Left ventricle myocardium superior (tissue), 1 donor: ENCODE measurements around the gene ISG15. TPM values are rescaled to one million over a fixed set of nuclear protein-coding genes. Genes with fewer than 3 reads are reported as not detected.

ENCODE experiments used
- ATAC-seq: fragments of 200-7000 bp; cut with Tn5 transposase; one replicate; pipeline ENCODE4 v1.9.1; 2020; ENCODE audit warnings: mild to moderate bottlenecking, moderate library complexity
- DNase-seq: peaks from one replicate; pipeline ENCODE4 v3.0.0-alpha.2; 2020
- intact Hi-C: fragments of 100-400 bp; cut with micrococcal nuclease; formaldehyde crosslinking; loops from one replicate; pipeline ENCODE4 v1.11.0; 2022
- total RNA-seq: library from RNA; stranded (reverse); fragmentation: NEBNext Ultra II Directional; extraction: Animal tissue kit (Norgen Biotek cat#: 25700); gene quantifications from one replicate; pipeline ENCODE4 v1.2.1, GENCODE V29; 2021
- donor health status: DM: no; HTN: yes; CAD: no; lungs with severe emphysema.

ISG15 gene
- total RNA-seq, 1 donor from 2014 or later = 16.4 TPM

- DNase-seq (no peak), ATAC-seq (no peak)
- intact Hi-C loops = no loop called here
These were observed 26.0 kb downstream of the ISG15 start for GRCh38 chr1:1039145-1039910.

GRCh38 chr1:1040004-1040991 is 27.0 kb downstream of the ISG15 start:
- intact Hi-C loops = no loop called here
- ATAC-seq (peak; percentile 87), DNase-seq (peak; percentile 81)

GRCh38 chr1:1041092-1041523 is 27.8 kb downstream of the ISG15 start:
- intact Hi-C loops = no loop called here

GRCh38 chr1:1041873-1042272 is 28.6 kb downstream of the ISG15 start:
- intact Hi-C loops = no loop called here
- ATAC-seq (no peak), DNase-seq (no peak)

More at GRCh38 chr1:1041092-1041523, 27.8 kb downstream of the ISG15 start:
- ATAC-seq (peak; percentile 6), DNase-seq (no peak)

- intact Hi-C loops = no loop called here
- ATAC-seq (no peak), DNase-seq (no peak)
These were observed 29.5 kb downstream of the ISG15 start for GRCh38 chr1:1042835-1043234.

- DNase-seq (no peak), ATAC-seq (no peak)
- intact Hi-C loops = no loop called here
These were observed 30.1 kb downstream of the ISG15 start for GRCh38 chr1:1043411-1043810.

- intact Hi-C loops = no loop called here
- DNase-seq (no peak), ATAC-seq (no peak)
These were observed 30.6 kb downstream of the ISG15 start for GRCh38 chr1:1043921-1044320.

GRCh38 chr1:1044455-1045078 is 31.3 kb downstream of the ISG15 start:
- intact Hi-C loops = no loop called here
- ATAC-seq = no peak
- DNase-seq = no peak

- intact Hi-C loops = no loop called here
- DNase-seq (no peak), ATAC-seq (no peak)
These were observed 31.8 kb downstream of the ISG15 start for GRCh38 chr1:1045129-1045528.

GRCh38 chr1:1046243-1046642 is 32.9 kb downstream of the ISG15 start:
- DNase-seq (no peak), ATAC-seq (no peak)
- intact Hi-C loops = no loop called here

- no peak for DNase-seq
- intact Hi-C loops = no loop called here
- no peak for ATAC-seq
These were observed 33.5 kb downstream of the ISG15 start for GRCh38 chr1:1046767-1047166.

GRCh38 chr1:1047407-1047806 is 34.1 kb downstream of the ISG15 start:
- intact Hi-C loops = no loop called here
- ATAC-seq = no peak
- DNase-seq = no peak

- no peak for DNase-seq
- no peak for ATAC-seq
- intact Hi-C loops = no loop called here
These were observed 34.7 kb downstream of the ISG15 start for GRCh38 chr1:1047963-1048362.

GRCh38 chr1:1048765-1049164 is 35.5 kb downstream of the ISG15 start:
- no peak for ATAC-seq
- no peak for DNase-seq
- intact Hi-C loops = no loop called here

- intact Hi-C loops = no loop called here
- DNase-seq (no peak), ATAC-seq (no peak)
These were observed 36.2 kb downstream of the ISG15 start for GRCh38 chr1:1049318-1050165.

- intact Hi-C loops = no loop called here
- peak; percentile 80 for ATAC-seq
- peak; percentile 85 for DNase-seq
These were observed 37.3 kb downstream of the ISG15 start for GRCh38 chr1:1050577-1051052.

GRCh38 chr1:1051127-1051810 is 38.0 kb downstream of the ISG15 start:
- DNase-seq = no peak
- no peak for ATAC-seq
- intact Hi-C loops = no loop called here
